Measurements from ENCODE around the gene ADGRE2. TPM values are rescaled to one million over a fixed set of nuclear protein-coding genes. Genes with fewer than 3 reads are reported as not detected.

The ADGRE2 gene
- total RNA-seq, 1 donor from 2014 or later: not detected

DNA sequence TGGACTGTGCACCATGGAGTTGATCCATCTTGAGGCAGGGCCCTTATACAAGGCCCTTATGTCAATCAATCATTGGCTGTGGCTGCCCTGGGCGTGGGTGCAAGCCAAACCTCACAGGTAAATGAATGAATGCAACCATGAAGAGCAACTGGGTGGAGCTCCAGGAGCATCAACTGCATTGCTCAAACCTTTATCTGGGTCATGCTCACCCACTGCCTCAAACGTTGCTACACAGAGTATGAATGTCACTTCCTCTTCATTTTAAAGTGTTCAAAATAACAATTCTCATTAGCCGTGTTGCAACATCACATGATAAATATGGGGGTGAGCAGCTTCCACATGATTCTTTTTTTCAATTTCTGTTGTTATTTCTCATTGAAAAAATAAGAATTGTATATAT, 94.9 kb downstream of the ADGRE2 start:
- Mint-ChIP-seq H3K9me3 (no peaks in the 10 kb centered on the region), H3K4me1 (no peaks in the 10 kb centered on the region), H3K27ac (no peak overlapping the region), H3K27me3 (ENCODE audit: low read depth) (peaks cover 29% of the 10 kb centered on the region), H3K36me3 (no peaks in the 10 kb centered on the region), H3K4me3 (no peak overlapping the region)
- no peak for TF ChIP-seq CTCF (IDR thresholded peaks at IDR 0.05; ENCODE audit: unreplicated experiment)
- DNase-seq (ENCODE audit: low spot score in 2 of 2, unreplicated experiment in 2 of 2): no peak

Other genes starting within 250 kb of the ADGRE2 start
- gene TECR, start 249.0 kb downstream of the ADGRE2 start, total RNA-seq: 111 to 116 TPM (median 115 TPM) in 3 replicates
- 117 to 122 TPM (median 119 TPM) in 3 replicates for gene NDUFB7, start 206.5 kb downstream of the ADGRE2 start, total RNA-seq
- not detected in 3 replicates for gene CLEC17A, start 195.5 kb downstream of the ADGRE2 start, total RNA-seq
- gene ADGRE3, start 103.7 kb downstream of the ADGRE2 start, total RNA-seq: not detected in 3 replicates
- 29.6 to 34.1 TPM (median 33.6 TPM) in 3 replicates for gene ZNF333, start 88.5 kb downstream of the ADGRE2 start, total RNA-seq
- not detected in 3 replicates for gene OR7A5, start 56.6 kb upstream of the ADGRE2 start, total RNA-seq
- gene OR7C1, start 56.6 kb upstream of the ADGRE2 start, total RNA-seq: not detected in 3 replicates
- gene OR7A10, start 70.4 kb upstream of the ADGRE2 start, total RNA-seq: not detected in 3 replicates
- not detected in 3 replicates for gene OR7A17, start 107.6 kb upstream of the ADGRE2 start, total RNA-seq
- not detected in 3 replicates for gene OR7C2, start 162.9 kb upstream of the ADGRE2 start, total RNA-seq
- 0.38 to 1.1 TPM (median 0.42 TPM) in 3 replicates for gene SLC1A6, start 201.3 kb upstream of the ADGRE2 start, total RNA-seq